ENCODE data around the gene WNT3A. TPM values are rescaled to one million over a fixed set of nuclear protein-coding genes. Genes with fewer than 3 reads are reported as not detected.

WNT3A gene
- polyA plus RNA-seq, 2 donors: 0.69 to 1.3 TPM

- Histone ChIP-seq H3K36me3 (ENCODE audit: control insufficient read depth in 2 of 2, insufficient read depth in 2 of 2, low read length in 1 of 2) (no peaks in the 10 kb centered on the region), H3K9me3 (ENCODE audit: control insufficient read depth in 2 of 2, insufficient read depth in 1 of 2, low read depth in 1 of 2, low read length in 1 of 2) (no peaks in the 10 kb centered on the region), H3K4me3 (ENCODE audit: low read depth in 1 of 2, low read length in 2 of 2) (no peak overlapping the region), H3K27ac (ENCODE audit: low read depth in 2 of 2, low read length in 1 of 2) (no peak overlapping the region), H3K4me1 (ENCODE audit: control insufficient read depth in 2 of 2, insufficient read depth in 2 of 2, low read length in 1 of 2) (peaks cover 6 to 20% of the 10 kb centered on the region in 2 donors), H3K27me3 (ENCODE audit: control insufficient read depth in 1 of 2, insufficient read depth in 2 of 2, low read length in 2 of 2) (peaks cover 0 to 6% of the 10 kb centered on the region in 2 donors)
- 75 to 79% methylated on average over 16 of the region's 16 CpGs for WGBS, 2 donors
These were observed 5.0 kb downstream of the WNT3A start for GRCh38 chr1:228011721-228012311.

GRCh38 chr1:228012555-228012954 is 5.8 kb downstream of the WNT3A start:
- Histone ChIP-seq H3K9me3 (ENCODE audit: control insufficient read depth in 2 of 2, insufficient read depth in 1 of 2, low read depth in 1 of 2, low read length in 1 of 2) (no peaks in the 10 kb centered on the region), H3K27ac (ENCODE audit: low read depth in 2 of 2, low read length in 1 of 2) (no peak overlapping the region), H3K36me3 (ENCODE audit: control insufficient read depth in 2 of 2, insufficient read depth in 2 of 2, low read length in 1 of 2) (no peaks in the 10 kb centered on the region), H3K4me1 (ENCODE audit: control insufficient read depth in 2 of 2, insufficient read depth in 2 of 2, low read length in 1 of 2) (peaks cover 3 to 15% of the 10 kb centered on the region in 2 donors), H3K27me3 (ENCODE audit: control insufficient read depth in 1 of 2, insufficient read depth in 2 of 2, low read length in 2 of 2) (no peaks in the 10 kb centered on the region), H3K4me3 (ENCODE audit: low read depth in 1 of 2, low read length in 2 of 2) (no peak overlapping the region)
- WGBS, 2 donors: 90 to 93% methylated on average over 5 of the region's 5 CpGs

DNA sequence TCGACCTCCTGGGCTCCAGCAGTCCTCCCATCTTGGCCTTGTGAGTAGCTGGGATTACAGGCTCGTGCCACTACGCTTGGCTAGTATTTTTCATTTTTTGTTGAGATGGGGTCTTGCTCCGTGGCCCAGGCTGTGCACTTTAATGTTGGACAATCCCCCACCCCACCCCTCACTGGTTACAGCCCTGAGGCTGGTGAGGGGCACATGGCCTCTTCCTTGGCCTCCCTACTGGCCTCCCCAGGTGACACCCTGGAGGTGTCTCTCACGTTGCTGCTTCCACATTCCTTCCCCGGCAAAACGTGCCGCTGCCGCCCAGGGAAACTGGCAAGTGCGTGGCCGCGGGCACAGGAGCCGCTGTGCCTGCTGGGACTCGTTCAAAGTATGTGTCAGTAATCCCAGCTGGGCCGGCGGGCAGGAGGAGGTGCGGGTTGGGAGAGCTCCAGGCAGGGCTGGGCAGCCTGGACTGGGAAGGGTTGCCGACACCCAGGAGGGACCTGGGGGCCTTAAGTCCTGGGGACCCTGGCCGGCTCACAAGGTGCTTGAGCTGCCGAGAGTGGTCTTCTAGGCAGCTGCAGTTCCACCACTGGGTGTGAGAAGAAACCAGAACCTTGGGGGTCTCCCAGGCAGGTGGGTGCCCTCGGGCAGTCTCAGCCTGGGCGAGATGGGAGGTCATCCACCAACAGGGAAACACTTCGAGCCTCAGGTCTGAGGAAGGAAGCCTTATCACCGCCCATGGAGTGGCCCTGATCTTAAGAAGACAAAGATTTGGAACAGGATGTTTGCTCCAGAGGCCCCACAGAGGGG is 6.5 kb downstream of the WNT3A start:
- H3K36me3 ChIP-seq (ENCODE audit: control insufficient read depth in 2 of 2, insufficient read depth in 2 of 2, low read length in 1 of 2): no peaks in the 10 kb centered on the region
- no peak overlapping the region for H3K4me3 ChIP-seq (ENCODE audit: low read depth in 1 of 2, low read length in 2 of 2)
- peaks cover 3 to 15% of the 10 kb centered on the region in 2 donors for H3K4me1 ChIP-seq (ENCODE audit: control insufficient read depth in 2 of 2, insufficient read depth in 2 of 2, low read length in 1 of 2)
- H3K27me3 ChIP-seq (ENCODE audit: control insufficient read depth in 1 of 2, insufficient read depth in 2 of 2, low read length in 2 of 2): no peaks in the 10 kb centered on the region
- no peak overlapping the region for H3K27ac ChIP-seq (ENCODE audit: low read depth in 2 of 2, low read length in 1 of 2)
- H3K9me3 ChIP-seq (ENCODE audit: control insufficient read depth in 2 of 2, insufficient read depth in 1 of 2, low read depth in 1 of 2, low read length in 1 of 2): no peaks in the 10 kb centered on the region
- 51 to 63% methylated on average over 24 of the region's 24 CpGs for WGBS, 2 donors

GRCh38 chr1:228013935-228014930 is 7.4 kb downstream of the WNT3A start:
- no peak overlapping the region for H3K27ac ChIP-seq (ENCODE audit: low read depth in 2 of 2, low read length in 1 of 2)
- 48 to 59% methylated on average over 21 of the region's 21 CpGs for WGBS, 2 donors
- no peaks in the 10 kb centered on the region for H3K27me3 ChIP-seq (ENCODE audit: control insufficient read depth in 1 of 2, insufficient read depth in 2 of 2, low read length in 2 of 2)
- no peak overlapping the region for H3K4me3 ChIP-seq (ENCODE audit: low read depth in 1 of 2, low read length in 2 of 2)
- H3K9me3 ChIP-seq (ENCODE audit: control insufficient read depth in 2 of 2, insufficient read depth in 1 of 2, low read depth in 1 of 2, low read length in 1 of 2): no peaks in the 10 kb centered on the region
- H3K4me1 ChIP-seq (ENCODE audit: control insufficient read depth in 2 of 2, insufficient read depth in 2 of 2, low read length in 1 of 2): peaks cover 3 to 15% of the 10 kb centered on the region in 2 donors
- H3K36me3 ChIP-seq (ENCODE audit: control insufficient read depth in 2 of 2, insufficient read depth in 2 of 2, low read length in 1 of 2): no peaks in the 10 kb centered on the region

GRCh38 chr1:228015276-228016180 is 8.7 kb downstream of the WNT3A start:
- Histone ChIP-seq H3K27me3 (ENCODE audit: control insufficient read depth in 1 of 2, insufficient read depth in 2 of 2, low read length in 2 of 2) (no peaks in the 10 kb centered on the region), H3K9me3 (ENCODE audit: control insufficient read depth in 2 of 2, insufficient read depth in 1 of 2, low read depth in 1 of 2, low read length in 1 of 2) (no peaks in the 10 kb centered on the region), H3K27ac (ENCODE audit: low read depth in 2 of 2, low read length in 1 of 2) (no peak overlapping the region), H3K4me3 (ENCODE audit: low read depth in 1 of 2, low read length in 2 of 2) (no peak overlapping the region), H3K4me1 (ENCODE audit: control insufficient read depth in 2 of 2, insufficient read depth in 2 of 2, low read length in 1 of 2) (peaks cover 6 to 15% of the 10 kb centered on the region in 2 donors), H3K36me3 (ENCODE audit: control insufficient read depth in 2 of 2, insufficient read depth in 2 of 2, low read length in 1 of 2) (no peaks in the 10 kb centered on the region)
- WGBS, 2 donors: 77 to 83% methylated on average over 21 of the region's 21 CpGs

DNA sequence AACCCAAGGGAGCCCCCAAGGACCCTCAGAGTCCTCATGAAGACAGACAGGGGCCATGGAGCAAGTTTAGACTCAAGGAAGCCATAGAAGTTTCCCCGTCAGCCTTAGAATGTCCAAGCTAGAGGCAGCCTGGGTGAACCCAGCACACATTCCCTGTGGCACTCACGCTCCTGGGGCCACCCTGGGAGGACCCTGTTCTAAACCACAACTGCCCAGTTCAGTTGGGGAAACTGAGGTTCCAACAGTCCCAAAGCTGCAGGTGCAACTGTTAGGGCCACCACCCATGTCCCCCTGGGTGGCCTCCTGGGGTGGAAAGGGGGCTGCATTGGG is 9.3 kb downstream of the WNT3A start:
- WGBS, 2 donors: 83 to 92% methylated on average over 2 of the region's 2 CpGs

DNA sequence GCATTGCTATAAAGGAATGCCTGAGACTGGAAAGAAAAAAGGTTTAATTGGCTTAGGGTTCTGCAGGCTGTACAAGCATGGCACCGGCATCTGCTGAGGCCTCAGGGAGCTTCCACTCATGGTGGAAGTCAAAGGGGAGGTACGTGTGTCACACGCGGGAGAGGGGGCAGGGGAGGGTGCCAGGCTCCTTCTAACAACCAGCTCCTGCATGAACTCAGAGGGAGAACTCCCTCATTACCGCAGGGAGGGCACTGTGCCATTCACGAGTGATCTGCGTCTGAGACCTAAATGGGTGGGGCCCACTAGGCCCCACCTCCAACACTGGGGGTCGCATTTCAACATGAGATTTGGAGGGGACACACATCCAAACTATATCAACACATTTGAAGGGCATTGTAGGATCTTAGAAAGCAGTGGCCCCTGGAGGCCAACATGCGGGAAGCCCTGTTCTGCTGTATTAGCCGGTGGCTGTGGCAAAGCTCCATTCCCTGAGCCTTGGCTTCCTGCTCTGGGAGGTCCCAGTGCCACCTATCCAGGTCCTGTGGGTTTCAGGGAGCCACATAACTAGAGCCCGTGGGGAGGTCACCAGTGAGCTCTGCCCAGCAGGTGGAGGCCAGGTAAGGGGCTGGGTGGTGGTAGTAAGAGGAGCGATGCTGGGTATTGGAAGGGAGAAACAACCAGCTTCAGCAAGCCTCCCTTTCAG is 10.0 kb downstream of the WNT3A start:
- H3K36me3 ChIP-seq (ENCODE audit: control insufficient read depth in 2 of 2, insufficient read depth in 2 of 2, low read length in 1 of 2): no peaks in the 10 kb centered on the region
- no peak overlapping the region for H3K4me3 ChIP-seq (ENCODE audit: low read depth in 1 of 2, low read length in 2 of 2)
- H3K4me1 ChIP-seq (ENCODE audit: control insufficient read depth in 2 of 2, insufficient read depth in 2 of 2, low read length in 1 of 2): peaks cover 6 to 13% of the 10 kb centered on the region in 2 donors
- no peak overlapping the region for H3K27ac ChIP-seq (ENCODE audit: low read depth in 2 of 2, low read length in 1 of 2)
- H3K27me3 ChIP-seq (ENCODE audit: control insufficient read depth in 1 of 2, insufficient read depth in 2 of 2, low read length in 2 of 2): no peaks in the 10 kb centered on the region
- no peaks in the 10 kb centered on the region for H3K9me3 ChIP-seq (ENCODE audit: control insufficient read depth in 2 of 2, insufficient read depth in 1 of 2, low read depth in 1 of 2, low read length in 1 of 2)
- WGBS, 2 donors: 75 to 79% methylated on average over 12 of the region's 12 CpGs

More for the DNA sequence above, 9.3 kb downstream of the WNT3A start:
- no peaks in the 10 kb centered on the region for H3K36me3 ChIP-seq (ENCODE audit: control insufficient read depth in 2 of 2, insufficient read depth in 2 of 2, low read length in 1 of 2)
- H3K27me3 ChIP-seq (ENCODE audit: control insufficient read depth in 1 of 2, insufficient read depth in 2 of 2, low read length in 2 of 2): no peaks in the 10 kb centered on the region
- H3K27ac ChIP-seq (ENCODE audit: low read depth in 2 of 2, low read length in 1 of 2): no peak overlapping the region
- no peaks in the 10 kb centered on the region for H3K9me3 ChIP-seq (ENCODE audit: control insufficient read depth in 2 of 2, insufficient read depth in 1 of 2, low read depth in 1 of 2, low read length in 1 of 2)
- H3K4me3 ChIP-seq (ENCODE audit: low read depth in 1 of 2, low read length in 2 of 2): no peak overlapping the region
- peaks cover 6 to 15% of the 10 kb centered on the region in 2 donors for H3K4me1 ChIP-seq (ENCODE audit: control insufficient read depth in 2 of 2, insufficient read depth in 2 of 2, low read length in 1 of 2)

GRCh38 chr1:228017356-228018124 is 10.7 kb downstream of the WNT3A start:
- H3K9me3 ChIP-seq (ENCODE audit: control insufficient read depth in 2 of 2, insufficient read depth in 1 of 2, low read depth in 1 of 2, low read length in 1 of 2): no peaks in the 10 kb centered on the region
- H3K27ac ChIP-seq (ENCODE audit: low read depth in 2 of 2, low read length in 1 of 2): no peak overlapping the region

More at GRCh38 chr1:228017356-228018124, 10.7 kb downstream of the WNT3A start:
- WGBS, 2 donors: 93 to 94% methylated on average over 16 of the region's 16 CpGs
- H3K4me1 ChIP-seq (ENCODE audit: control insufficient read depth in 2 of 2, insufficient read depth in 2 of 2, low read length in 1 of 2): peaks cover 6 to 13% of the 10 kb centered on the region in 2 donors
- H3K27me3 ChIP-seq (ENCODE audit: control insufficient read depth in 1 of 2, insufficient read depth in 2 of 2, low read length in 2 of 2): no peaks in the 10 kb centered on the region
- no peaks in the 10 kb centered on the region for H3K36me3 ChIP-seq (ENCODE audit: control insufficient read depth in 2 of 2, insufficient read depth in 2 of 2, low read length in 1 of 2)
- no peak overlapping the region for H3K4me3 ChIP-seq (ENCODE audit: low read depth in 1 of 2, low read length in 2 of 2)

Data from esophagus (tissue), 2 donors.